Breast epithelium (tissue), 3 donors: ENCODE results near the gene GANAB.

Experiments
- POLR2AphosphoS5 ChIP-seq, 3 donors: sonication (generic); formaldehyde crosslinking; IDR thresholded peaks; one replicate each; pipeline ENCODE4 v1.6.1; 2017; ENCODE audit warnings: antibody characterized with exemption in 3 of 3
- TF ChIP-seq, protein P1 (sequence below), 3 donors: fragments of 450-650 bp; IDR thresholded peaks; one replicate each; pipeline ENCODE4 v1.5.1; 2016 to 2017; ENCODE audit warnings: antibody characterized with exemption in 3 of 3, mild to moderate bottlenecking in 3 of 3, moderate library complexity in 3 of 3

DNA sequence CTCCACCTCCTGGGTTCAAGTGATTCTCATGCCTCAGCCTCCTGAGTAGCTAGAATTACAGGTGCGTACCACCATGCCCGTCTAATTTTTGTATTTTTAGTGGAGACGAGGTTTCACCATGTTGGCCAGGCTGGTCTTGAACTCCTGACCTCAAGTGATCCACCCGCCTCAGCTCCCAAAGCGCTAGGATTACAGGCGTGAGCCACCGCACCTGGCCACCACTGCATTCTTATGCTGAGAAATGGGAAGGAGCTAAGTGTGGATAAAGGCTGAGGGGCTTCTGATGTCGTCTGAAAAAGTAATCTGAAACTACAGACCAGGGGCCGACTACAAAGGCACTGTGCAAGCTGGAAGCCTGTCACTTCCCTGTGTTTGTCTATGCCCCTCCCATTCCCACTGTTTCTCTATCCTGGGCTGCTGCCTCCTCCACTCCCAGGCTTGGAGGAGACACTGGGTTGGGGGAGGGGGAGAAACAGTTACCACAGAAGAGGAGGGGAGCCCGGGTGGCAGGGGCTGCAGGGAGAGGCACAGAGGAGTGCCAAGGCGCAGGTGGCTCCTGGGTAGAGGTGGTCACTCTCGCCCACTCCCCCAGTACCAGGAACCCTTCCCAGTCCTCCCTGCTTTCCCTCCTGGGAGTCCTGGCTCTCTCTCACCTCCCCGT is 41.8 kb downstream of the GANAB start:
- TF ChIP-seq, protein P1, sequence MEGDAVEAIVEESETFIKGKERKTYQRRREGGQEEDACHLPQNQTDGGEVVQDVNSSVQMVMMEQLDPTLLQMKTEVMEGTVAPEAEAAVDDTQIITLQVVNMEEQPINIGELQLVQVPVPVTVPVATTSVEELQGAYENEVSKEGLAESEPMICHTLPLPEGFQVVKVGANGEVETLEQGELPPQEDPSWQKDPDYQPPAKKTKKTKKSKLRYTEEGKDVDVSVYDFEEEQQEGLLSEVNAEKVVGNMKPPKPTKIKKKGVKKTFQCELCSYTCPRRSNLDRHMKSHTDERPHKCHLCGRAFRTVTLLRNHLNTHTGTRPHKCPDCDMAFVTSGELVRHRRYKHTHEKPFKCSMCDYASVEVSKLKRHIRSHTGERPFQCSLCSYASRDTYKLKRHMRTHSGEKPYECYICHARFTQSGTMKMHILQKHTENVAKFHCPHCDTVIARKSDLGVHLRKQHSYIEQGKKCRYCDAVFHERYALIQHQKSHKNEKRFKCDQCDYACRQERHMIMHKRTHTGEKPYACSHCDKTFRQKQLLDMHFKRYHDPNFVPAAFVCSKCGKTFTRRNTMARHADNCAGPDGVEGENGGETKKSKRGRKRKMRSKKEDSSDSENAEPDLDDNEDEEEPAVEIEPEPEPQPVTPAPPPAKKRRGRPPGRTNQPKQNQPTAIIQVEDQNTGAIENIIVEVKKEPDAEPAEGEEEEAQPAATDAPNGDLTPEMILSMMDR (IDR thresholded peaks at IDR 0.05): no peak
- no peak for TF ChIP-seq POLR2AphosphoS5 (IDR thresholded peaks at IDR 0.05)
